ENCODE data around the gene BHLHE23.

Gene BHLHE23

GRCh38 chr20:62996596-62996982, 10.2 kb downstream of the BHLHE23 start:
- no peaks in the 10 kb centered on the region for H3K36me3 Mint-ChIP-seq (ENCODE audit: insufficient read depth)
- peaks cover 84% of the 10 kb centered on the region for H3K27me3 Mint-ChIP-seq
- no peak overlapping the region for H3K27ac Mint-ChIP-seq (ENCODE audit: low read depth)
- H3K9me3 Mint-ChIP-seq, result no peaks in the 10 kb centered on the region
- no peak overlapping the region for H3K4me3 Mint-ChIP-seq
- H3K4me1 Mint-ChIP-seq, result no peaks in the 10 kb centered on the region
- DNase-seq (ENCODE audit: low spot score in 2 of 2), result no peak
- ATAC-seq (replicated peaks; ENCODE audit: extremely low read depth, poor library complexity, severe bottlenecking), result no peak

- no peak for ATAC-seq (replicated peaks; ENCODE audit: extremely low read depth, poor library complexity, severe bottlenecking)
- Mint-ChIP-seq H3K27me3 (peaks cover 84% of the 10 kb centered on the region), H3K4me3 (no peak overlapping the region), H3K27ac (ENCODE audit: low read depth) (no peak overlapping the region), H3K4me1 (no peaks in the 10 kb centered on the region), H3K9me3 (no peaks in the 10 kb centered on the region), H3K36me3 (ENCODE audit: insufficient read depth) (no peaks in the 10 kb centered on the region)
- DNase-seq (ENCODE audit: low spot score in 2 of 2), result no peak
These were observed 10.7 kb downstream of the BHLHE23 start for GRCh38 chr20:62995898-62996595.

- Mint-ChIP-seq H3K27ac (ENCODE audit: low read depth) (no peak overlapping the region), H3K36me3 (ENCODE audit: insufficient read depth) (no peaks in the 10 kb centered on the region)
- DNase-seq (ENCODE audit: low spot score in 2 of 2), result no peak
These were observed 11.3 kb downstream of the BHLHE23 start for GRCh38 chr20:62995481-62995880.

GRCh38 chr20:62994869-62995281, 11.9 kb downstream of the BHLHE23 start:
- ATAC-seq (replicated peaks; ENCODE audit: extremely low read depth, poor library complexity, severe bottlenecking) (no peak), DNase-seq (ENCODE audit: low spot score in 2 of 2) (no peak)
- no peak overlapping the region for H3K27ac Mint-ChIP-seq (ENCODE audit: low read depth)
- H3K36me3 Mint-ChIP-seq (ENCODE audit: insufficient read depth), result no peaks in the 10 kb centered on the region
- H3K4me3 Mint-ChIP-seq, result no peak overlapping the region
- H3K9me3 Mint-ChIP-seq, result no peaks in the 10 kb centered on the region
- peaks cover 76% of the 10 kb centered on the region for H3K27me3 Mint-ChIP-seq
- H3K4me1 Mint-ChIP-seq, result no peaks in the 10 kb centered on the region

More at GRCh38 chr20:62995481-62995880, 11.3 kb downstream of the BHLHE23 start:
- H3K4me3 Mint-ChIP-seq, result no peak overlapping the region
- H3K4me1 Mint-ChIP-seq, result no peaks in the 10 kb centered on the region
- no peaks in the 10 kb centered on the region for H3K9me3 Mint-ChIP-seq
- no peak for ATAC-seq (replicated peaks; ENCODE audit: extremely low read depth, poor library complexity, severe bottlenecking)
- H3K27me3 Mint-ChIP-seq, result peaks cover 82% of the 10 kb centered on the region

GRCh38 chr20:62993856-62994494, 12.8 kb downstream of the BHLHE23 start:
- H3K36me3 Mint-ChIP-seq (ENCODE audit: insufficient read depth), result peaks cover under 1% of the 10 kb centered on the region
- H3K27ac Mint-ChIP-seq (ENCODE audit: low read depth), result no peak overlapping the region
- ATAC-seq (replicated peaks; ENCODE audit: extremely low read depth, poor library complexity, severe bottlenecking) (no peak), DNase-seq (ENCODE audit: low spot score in 2 of 2) (no peak)
- no peak overlapping the region for H3K4me3 Mint-ChIP-seq
- H3K27me3 Mint-ChIP-seq, result peaks cover 70% of the 10 kb centered on the region
- H3K9me3 Mint-ChIP-seq, result no peaks in the 10 kb centered on the region
- no peaks in the 10 kb centered on the region for H3K4me1 Mint-ChIP-seq

GRCh38 chr20:62991863-62992262, 14.9 kb downstream of the BHLHE23 start:
- peaks cover 3% of the 10 kb centered on the region for H3K36me3 Mint-ChIP-seq (ENCODE audit: insufficient read depth)
- H3K9me3 Mint-ChIP-seq, result no peaks in the 10 kb centered on the region
- H3K4me1 Mint-ChIP-seq, result no peaks in the 10 kb centered on the region
- ATAC-seq (replicated peaks; ENCODE audit: extremely low read depth, poor library complexity, severe bottlenecking) (no peak), DNase-seq (ENCODE audit: low spot score in 2 of 2) (no peak)
- H3K27me3 Mint-ChIP-seq, result peaks cover 53% of the 10 kb centered on the region
- H3K4me3 Mint-ChIP-seq, result no peak overlapping the region
- no peak overlapping the region for H3K27ac Mint-ChIP-seq (ENCODE audit: low read depth)

GRCh38 chr20:62991196-62991807, 15.5 kb downstream of the BHLHE23 start:
- peaks cover 50% of the 10 kb centered on the region for H3K27me3 Mint-ChIP-seq
- ATAC-seq (replicated peaks; ENCODE audit: extremely low read depth, poor library complexity, severe bottlenecking), result no peak

GRCh38 chr20:62990306-62990825, 16.4 kb downstream of the BHLHE23 start:
- DNase-seq (ENCODE audit: low spot score in 2 of 2), result no peak
- Mint-ChIP-seq H3K27ac (ENCODE audit: low read depth) (no peak overlapping the region), H3K9me3 (no peaks in the 10 kb centered on the region), H3K36me3 (ENCODE audit: insufficient read depth) (peaks cover 3% of the 10 kb centered on the region), H3K4me3 (no peak overlapping the region), H3K4me1 (no peaks in the 10 kb centered on the region), H3K27me3 (peaks cover 48% of the 10 kb centered on the region)
- ATAC-seq (replicated peaks; ENCODE audit: extremely low read depth, poor library complexity, severe bottlenecking), result no peak

More at GRCh38 chr20:62991196-62991807, 15.5 kb downstream of the BHLHE23 start:
- Mint-ChIP-seq H3K36me3 (ENCODE audit: insufficient read depth) (peaks cover 3% of the 10 kb centered on the region), H3K4me3 (no peak overlapping the region), H3K27ac (ENCODE audit: low read depth) (no peak overlapping the region), H3K9me3 (no peaks in the 10 kb centered on the region), H3K4me1 (no peaks in the 10 kb centered on the region)
- DNase-seq (ENCODE audit: low spot score in 2 of 2), result no peak

- Mint-ChIP-seq H3K4me3 (peak overlapping the region; percentile 47), H3K9me3 (no peaks in the 10 kb centered on the region), H3K27me3 (peaks cover 46% of the 10 kb centered on the region), H3K27ac (ENCODE audit: low read depth) (no peak overlapping the region), H3K4me1 (no peaks in the 10 kb centered on the region), H3K36me3 (ENCODE audit: insufficient read depth) (peaks cover 3% of the 10 kb centered on the region)
- ATAC-seq (replicated peaks; ENCODE audit: extremely low read depth, poor library complexity, severe bottlenecking) (no peak), DNase-seq (ENCODE audit: low spot score in 2 of 2) (no peak)
These were observed 17.6 kb downstream of the BHLHE23 start for GRCh38 chr20:62989201-62989601.

- no peak overlapping the region for H3K4me3 Mint-ChIP-seq
- no peak for DNase-seq (ENCODE audit: low spot score in 2 of 2)
- no peak overlapping the region for H3K27ac Mint-ChIP-seq (ENCODE audit: low read depth)
- H3K9me3 Mint-ChIP-seq, result no peaks in the 10 kb centered on the region
- H3K4me1 Mint-ChIP-seq, result peaks cover 6% of the 10 kb centered on the region
- peaks cover 55% of the 10 kb centered on the region for H3K27me3 Mint-ChIP-seq
- H3K36me3 Mint-ChIP-seq (ENCODE audit: insufficient read depth), result peaks cover 5% of the 10 kb centered on the region
- ATAC-seq (replicated peaks; ENCODE audit: extremely low read depth, poor library complexity, severe bottlenecking), result no peak
These were observed 19.6 kb downstream of the BHLHE23 start for GRCh38 chr20:62987114-62987513.

GRCh38 chr20:62986257-62986800, 20.4 kb downstream of the BHLHE23 start:
- ATAC-seq (replicated peaks; ENCODE audit: extremely low read depth, poor library complexity, severe bottlenecking) (no peak), DNase-seq (ENCODE audit: low spot score in 2 of 2) (no peak)
- Mint-ChIP-seq H3K27ac (ENCODE audit: low read depth) (no peak overlapping the region), H3K4me3 (no peak overlapping the region), H3K27me3 (peaks cover 55% of the 10 kb centered on the region), H3K4me1 (peaks cover 14% of the 10 kb centered on the region), H3K9me3 (no peaks in the 10 kb centered on the region), H3K36me3 (ENCODE audit: insufficient read depth) (peaks cover 5% of the 10 kb centered on the region)

GRCh38 chr20:62985444-62985778, 21.4 kb downstream of the BHLHE23 start:
- DNase-seq (ENCODE audit: low spot score in 2 of 2), result no peak
- H3K27ac Mint-ChIP-seq (ENCODE audit: low read depth), result no peak overlapping the region
- H3K9me3 Mint-ChIP-seq, result no peaks in the 10 kb centered on the region
- H3K36me3 Mint-ChIP-seq (ENCODE audit: insufficient read depth), result peaks cover 7% of the 10 kb centered on the region
- H3K27me3 Mint-ChIP-seq, result peaks cover 57% of the 10 kb centered on the region
- peaks cover 20% of the 10 kb centered on the region for H3K4me1 Mint-ChIP-seq
- ATAC-seq (replicated peaks; ENCODE audit: extremely low read depth, poor library complexity, severe bottlenecking), result no peak
- H3K4me3 Mint-ChIP-seq, result no peak overlapping the region

Measured in central memory CD8-positive, alpha-beta T cell (primary cell).